GM21717 (cell line): ENCODE measurements around the gene PLA2G2C.

Source experiments
- ATAC-seq: cut with Tn5 transposase; IDR thresholded peaks from one replicate; pipeline ENCODE4 v1.9.1; 2021; ENCODE audit warnings: mild to moderate bottlenecking, moderate library complexity; ENCODE audit not compliant: unreplicated experiment

Gene PLA2G2C

GRCh38 chr1:20184997-20185833 is 1.1 kb downstream of the PLA2G2C start:
- ATAC-seq: no peak

GRCh38 chr1:20184481-20184900 is 1.8 kb downstream of the PLA2G2C start:
- no peak for ATAC-seq

- ATAC-seq: no peak
These were observed 2.6 kb downstream of the PLA2G2C start for GRCh38 chr1:20183616-20184271.

- no peak for ATAC-seq
These were observed 3.3 kb downstream of the PLA2G2C start for GRCh38 chr1:20183035-20183434.

- ATAC-seq: no peak
These were observed 3.9 kb downstream of the PLA2G2C start for GRCh38 chr1:20182415-20182814.

- ATAC-seq: no peak
These were observed 5.5 kb downstream of the PLA2G2C start for GRCh38 chr1:20180844-20181207.

- no peak for ATAC-seq
These were observed 6.0 kb downstream of the PLA2G2C start for GRCh38 chr1:20180129-20180843.

- ATAC-seq: no peak
These were observed 6.8 kb downstream of the PLA2G2C start for GRCh38 chr1:20179371-20180128.

GRCh38 chr1:20178634-20179370 is 7.5 kb downstream of the PLA2G2C start:
- no peak for ATAC-seq

- no peak for ATAC-seq
These were observed 11.2 kb downstream of the PLA2G2C start for GRCh38 chr1:20174937-20175666.

GRCh38 chr1:20172033-20172590 is 14.2 kb downstream of the PLA2G2C start:
- ATAC-seq: no peak

- no peak for ATAC-seq
These were observed 16.4 kb downstream of the PLA2G2C start for GRCh38 chr1:20169932-20170331.

GRCh38 chr1:20168564-20169491 is 17.5 kb downstream of the PLA2G2C start:
- no peak for ATAC-seq

- no peak for ATAC-seq
These were observed 19.2 kb downstream of the PLA2G2C start for GRCh38 chr1:20167126-20167525.

GRCh38 chr1:20166051-20166450 is 20.3 kb downstream of the PLA2G2C start:
- ATAC-seq: no peak

GRCh38 chr1:20165522-20165951 is 20.8 kb downstream of the PLA2G2C start:
- no peak for ATAC-seq

- ATAC-seq: no peak
These were observed 21.6 kb downstream of the PLA2G2C start for GRCh38 chr1:20164694-20165202.

- no peak for ATAC-seq
These were observed 26.3 kb downstream of the PLA2G2C start for GRCh38 chr1:20160034-20160433.
